Suprapubic skin (tissue), 4 donors: Measurements from ENCODE around the gene HMGB4. TPM values are rescaled to one million over a fixed set of nuclear protein-coding genes. Genes with fewer than 3 reads are reported as not detected.

Experiments
- DNase-seq, 2 donors: peaks; one replicate each; pipeline ENCODE4 v3.0.0-alpha.2; 2019; ENCODE audit warnings: low spot score in 2 of 2
- H3K27ac ChIP-seq: fragments of 200-600 bp; sonication (generic); one replicate; pipeline ENCODE4 v1.5.1; 2019
- H3K27me3 ChIP-seq: fragments of 200-600 bp; sonication (generic); one replicate; pipeline ENCODE4 v1.5.1; 2019
- H3K36me3 ChIP-seq: fragments of 200-600 bp; sonication (generic); one replicate; pipeline ENCODE4 v1.5.1; 2019
- H3K4me1 ChIP-seq: fragments of 200-600 bp; sonication (generic); one replicate; pipeline ENCODE4 v1.5.1; 2019
- H3K4me3 ChIP-seq: fragments of 200-600 bp; sonication (generic); one replicate; pipeline ENCODE4 v1.5.1; 2019; ENCODE audit warnings: mild to moderate bottlenecking
- H3K9me3 ChIP-seq: fragments of 200-600 bp; sonication (generic); one replicate; pipeline ENCODE4 v1.5.1; 2019
- CTCF ChIP-seq, 2 donors: fragments of 200-600 bp in 1 of 2; fragments of 450-650 bp in 1 of 2; sonication (generic) in 1 of 2; IDR thresholded peaks; one replicate each; pipeline ENCODE4 v1.5.1; 2016 to 2019; ENCODE audit warnings: antibody characterized with exemption in 2 of 2, mild to moderate bottlenecking in 1 of 2, moderate library complexity in 1 of 2
- EP300 ChIP-seq: sonication (generic); formaldehyde crosslinking; IDR thresholded peaks from one replicate; pipeline ENCODE4 v1.6.1; 2017; ENCODE audit warnings: antibody characterized with exemption
- POLR2A ChIP-seq, 2 donors: fragments of 450-650 bp; IDR thresholded peaks; one replicate each; pipeline ENCODE4 v1.6.1; 2017; ENCODE audit warnings: antibody characterized with exemption in 2 of 2, mild to moderate bottlenecking in 2 of 2, moderate library complexity in 2 of 2
- POLR2AphosphoS5 ChIP-seq, 3 donors: sonication (generic); formaldehyde crosslinking; IDR thresholded peaks; one replicate each; pipeline ENCODE4 v1.6.1; 2017; ENCODE audit warnings: antibody characterized with exemption in 3 of 3
- WGBS: methylation state at CpG from one replicate; pipeline ENCODE4 v1.1.5; 2018; 5-methylcytosine and 5-hydroxymethylcytosine counted together
- total RNA-seq, 4 donors: library from RNA; depleted of rRNA; stranded (reverse); fragments of >200 nt; gene quantifications; one replicate each; pipeline ENCODE4 v1.1.0, GENCODE V29; 2016

The HMGB4 gene
- total RNA-seq, 4 donors from 2014 or later, result not detected

- no peak overlapping the region for H3K4me3 ChIP-seq
- DNase-seq, result no peak
- H3K9me3 ChIP-seq, result no peaks in the 10 kb centered on the region
- H3K27ac ChIP-seq, result no peak overlapping the region
- no peaks in the 10 kb centered on the region for H3K27me3 ChIP-seq
- TF ChIP-seq POLR2AphosphoS5 (IDR thresholded peaks at IDR 0.05), result no peak
- no peak for TF ChIP-seq POLR2A (IDR thresholded peaks at IDR 0.05)
- TF ChIP-seq EP300, result no peak
- no peak for TF ChIP-seq CTCF (IDR thresholded peaks at IDR 0.05)
- H3K4me1 ChIP-seq, result no peaks in the 10 kb centered on the region
- WGBS, result 48% methylated on average over 5 of the region's 5 CpGs
- H3K36me3 ChIP-seq, result no peaks in the 10 kb centered on the region
These were observed 35.8 kb upstream of the HMGB4 start for GRCh38 chr1:33828059-33828458.

- no peak overlapping the region for H3K27ac ChIP-seq
- no peaks in the 10 kb centered on the region for H3K4me1 ChIP-seq
- DNase-seq, result no peak
- WGBS, result 80% methylated on average over 5 of the region's 5 CpGs
- H3K36me3 ChIP-seq, result no peaks in the 10 kb centered on the region
- H3K9me3 ChIP-seq, result no peaks in the 10 kb centered on the region
- H3K27me3 ChIP-seq, result no peaks in the 10 kb centered on the region
- TF ChIP-seq EP300 (no peak), POLR2AphosphoS5 (IDR thresholded peaks at IDR 0.05) (no peak), POLR2A (IDR thresholded peaks at IDR 0.05) (no peak), CTCF (IDR thresholded peaks at IDR 0.05) (no peak)
- no peak overlapping the region for H3K4me3 ChIP-seq
These were observed 35.2 kb upstream of the HMGB4 start for GRCh38 chr1:33828654-33829053.

GRCh38 chr1:33836911-33837310 is 27.0 kb upstream of the HMGB4 start:
- WGBS, result 98% methylated on average over 4 of the region's 4 CpGs
- no peak for DNase-seq
- Histone ChIP-seq H3K27ac (no peak overlapping the region), H3K36me3 (no peaks in the 10 kb centered on the region), H3K4me3 (no peak overlapping the region), H3K9me3 (no peaks in the 10 kb centered on the region), H3K27me3 (no peaks in the 10 kb centered on the region), H3K4me1 (no peaks in the 10 kb centered on the region)
- no peak for TF ChIP-seq POLR2AphosphoS5 (IDR thresholded peaks at IDR 0.05)
- TF ChIP-seq EP300, result no peak
- no peak for TF ChIP-seq POLR2A (IDR thresholded peaks at IDR 0.05)
- no peak for TF ChIP-seq CTCF (IDR thresholded peaks at IDR 0.05)

GRCh38 chr1:33837635-33838034 is 26.2 kb upstream of the HMGB4 start:
- no peak for DNase-seq
- Histone ChIP-seq H3K36me3 (no peaks in the 10 kb centered on the region), H3K27ac (no peak overlapping the region), H3K4me3 (no peak overlapping the region), H3K27me3 (no peaks in the 10 kb centered on the region), H3K9me3 (no peaks in the 10 kb centered on the region), H3K4me1 (no peaks in the 10 kb centered on the region)
- 96% methylated on average over 3 of the region's 3 CpGs for WGBS
- TF ChIP-seq CTCF (IDR thresholded peaks at IDR 0.05), result no peak
- TF ChIP-seq POLR2A (IDR thresholded peaks at IDR 0.05), result no peak
- TF ChIP-seq POLR2AphosphoS5 (IDR thresholded peaks at IDR 0.05), result no peak
- no peak for TF ChIP-seq EP300

- DNase-seq, result no peak
- no peak overlapping the region for H3K27ac ChIP-seq
- no peaks in the 10 kb centered on the region for H3K4me1 ChIP-seq
- WGBS, result 40% methylated on average over 1 of the region's 1 CpG
- H3K27me3 ChIP-seq, result no peaks in the 10 kb centered on the region
- no peaks in the 10 kb centered on the region for H3K36me3 ChIP-seq
- no peak overlapping the region for H3K4me3 ChIP-seq
- TF ChIP-seq POLR2AphosphoS5 (IDR thresholded peaks at IDR 0.05), result no peak
- no peak for TF ChIP-seq CTCF (IDR thresholded peaks at IDR 0.05)
- TF ChIP-seq EP300, result no peak
- TF ChIP-seq POLR2A (IDR thresholded peaks at IDR 0.05), result no peak
- H3K9me3 ChIP-seq, result no peaks in the 10 kb centered on the region
These were observed 22.4 kb upstream of the HMGB4 start for GRCh38 chr1:33841494-33841893.
